PFSK-1 (cell line): ENCODE results near the gene GPRIN1.

Experiments used
- FOXP2 ChIP-seq: optimal IDR thresholded peaks from 2 replicates; pipeline ENCODE3; 2011; ENCODE audit warnings: borderline replicate concordance, control low read depth, inconsistent platforms; ENCODE audit not compliant: insufficient read depth; ENCODE audit errors: extremely low read length, extremely low read depth
- POLR2AphosphoS5 ChIP-seq: IDR thresholded peaks from 2 replicates; pipeline ENCODE4 v1.6.1; 2012; ENCODE audit warnings: low read depth, mild to moderate bottlenecking, control low read depth, low read length, moderate library complexity
- REST ChIP-seq, 2 experiments: IDR thresholded peaks; 2 replicates each; pipeline versions ENCODE4 v1.6.1 to v1.8.0; 2011 to 2012; ENCODE audit warnings: low read depth in 2 of 2, low read length in 2 of 2, control low read depth in 1 of 2, inconsistent platforms in 1 of 2, mild to moderate bottlenecking in 1 of 2, moderate library complexity in 1 of 2; ENCODE audit not compliant: insufficient read depth in 1 of 2
- SIN3A ChIP-seq: IDR thresholded peaks from 2 replicates; pipeline ENCODE4 v1.6.1; 2012; ENCODE audit warnings: mild to moderate bottlenecking, low read length, moderate library complexity, borderline replicate concordance; ENCODE audit not compliant: insufficient read depth
- TAF1 ChIP-seq: IDR thresholded peaks from 2 replicates; pipeline ENCODE4 v1.6.1; 2012; ENCODE audit warnings: low read length, control low read depth, borderline replicate concordance; ENCODE audit not compliant: insufficient read depth

GPRIN1 gene

GRCh38 chr5:176632745-176633144, 22.8 kb upstream of the GPRIN1 start:
- TF ChIP-seq REST (IDR thresholded peaks at IDR 0.05; ENCODE audit: insufficient read depth in 1 of 2, low read depth in 2 of 2, low read length in 2 of 2) (no peak), FOXP2 (no peak), POLR2AphosphoS5 (no peak), TAF1 (no peak), SIN3A (no peak)

GRCh38 chr5:176631383-176632200, 21.6 kb upstream of the GPRIN1 start:
- TF ChIP-seq REST (IDR thresholded peaks at IDR 0.05; ENCODE audit: insufficient read depth in 1 of 2, low read depth in 2 of 2, low read length in 2 of 2) = no peak

- TF ChIP-seq SIN3A (no peak), POLR2AphosphoS5 (no peak), TAF1 (no peak), FOXP2 (no peak), REST (IDR thresholded peaks at IDR 0.05; ENCODE audit: insufficient read depth in 1 of 2, low read depth in 2 of 2, low read length in 2 of 2) (no peak)
Measured at GRCh38 chr5:176630681-176631222, 20.8 kb upstream of the GPRIN1 start.

- TF ChIP-seq REST (IDR thresholded peaks at IDR 0.05; ENCODE audit: insufficient read depth in 1 of 2, low read depth in 2 of 2, low read length in 2 of 2) (no peak), SIN3A (no peak), FOXP2 (no peak), POLR2AphosphoS5 (no peak), TAF1 (no peak)
Measured at GRCh38 chr5:176629853-176630680, 20.1 kb upstream of the GPRIN1 start, which contains the start of the genes EIF4E1B and SNCB. EIF4E1B (plus strand) TSS chr5:176630675; CDS start chr5:176642788, 12,113 bp downstream. SNCB (minus strand) TSS chr5:176630534; CDS start chr5:176629654, 880 bp downstream.
